HG02623 (cell line): ENCODE data around the gene CD81.
"Not testable (repeated sequence)": the region's sequence is repeated elsewhere in the genome, so short reads cannot be mapped to it uniquely, and the experiment has no call there.

Experiments
- ATAC-seq: cut with Tn5 transposase; IDR thresholded peaks from one replicate; pipeline ENCODE4 v1.9.1; 2021; ENCODE audit warnings: moderate library complexity; ENCODE audit not compliant: unreplicated experiment

Gene CD81

DNA sequence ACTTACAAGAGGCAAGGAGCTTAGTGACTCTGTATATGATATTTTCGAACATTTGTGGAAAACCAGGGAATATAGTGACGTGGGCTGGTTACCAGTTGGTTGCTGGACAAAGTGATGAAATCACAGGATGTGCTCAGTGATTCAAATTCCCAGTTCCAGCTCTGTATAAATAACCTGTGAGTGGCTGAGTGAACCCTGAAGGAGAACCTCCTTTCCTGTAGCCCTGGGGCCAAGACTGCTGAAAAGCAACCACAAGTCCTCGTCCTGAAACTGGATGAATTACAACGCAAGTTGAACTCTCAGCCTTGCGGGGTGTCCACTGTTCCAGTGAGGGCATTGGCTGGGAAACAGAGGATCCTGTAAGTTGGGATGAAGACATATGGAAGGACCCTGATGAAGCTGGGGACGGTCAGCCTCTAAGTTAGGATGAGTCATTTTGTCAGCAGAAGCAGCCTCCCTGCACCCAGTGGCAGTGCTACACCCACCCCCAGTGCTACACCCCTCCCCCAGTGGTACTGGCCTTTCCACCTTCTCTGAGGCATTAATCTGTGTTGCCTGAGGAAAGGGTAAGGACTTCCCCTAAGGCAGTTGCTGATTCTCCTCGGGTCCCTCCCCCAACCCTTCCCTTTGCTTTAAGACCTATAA is 22.0 kb upstream of the CD81 start:
- ATAC-seq: no peak

GRCh38 chr11:2357246-2357645 is 19.9 kb upstream of the CD81 start:
- ATAC-seq: no peak

- not testable (repeated sequence) for ATAC-seq
Measured at GRCh38 chr11:2357651-2358050, 19.5 kb upstream of the CD81 start.

- no peak for ATAC-seq
Measured at GRCh38 chr11:2358754-2359442, 18.2 kb upstream of the CD81 start.

GRCh38 chr11:2359557-2359956 is 17.6 kb upstream of the CD81 start:
- no peak for ATAC-seq

GRCh38 chr11:2360081-2360642 is 16.9 kb upstream of the CD81 start:
- ATAC-seq: no peak

- no peak for ATAC-seq
Measured at GRCh38 chr11:2361565-2361964, 15.5 kb upstream of the CD81 start.

- ATAC-seq: no peak
Measured at GRCh38 chr11:2362414-2362813, 14.7 kb upstream of the CD81 start.

DNA sequence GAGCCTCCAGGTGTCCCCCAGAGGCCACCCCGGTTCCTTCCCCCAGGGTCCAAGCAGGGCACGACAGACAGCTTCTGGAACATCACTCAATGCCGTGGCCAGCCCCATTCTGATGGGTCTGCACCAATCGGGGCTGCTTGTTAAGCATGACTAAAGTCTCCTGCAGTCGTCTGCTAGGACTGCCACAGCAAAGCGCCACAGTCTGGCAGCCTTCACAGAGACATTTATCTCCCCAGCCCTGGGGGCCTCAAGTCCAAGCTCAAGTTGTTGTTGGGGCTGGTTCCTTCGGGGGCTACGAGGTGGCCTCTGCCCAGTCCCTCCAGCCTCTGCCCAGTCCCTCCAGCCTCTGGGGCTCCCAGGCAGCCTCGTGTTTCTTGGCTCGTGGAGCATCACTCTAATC is 14.0 kb upstream of the CD81 start:
- ATAC-seq: no peak

GRCh38 chr11:2363577-2364370 is 13.3 kb upstream of the CD81 start:
- no peak for ATAC-seq

DNA sequence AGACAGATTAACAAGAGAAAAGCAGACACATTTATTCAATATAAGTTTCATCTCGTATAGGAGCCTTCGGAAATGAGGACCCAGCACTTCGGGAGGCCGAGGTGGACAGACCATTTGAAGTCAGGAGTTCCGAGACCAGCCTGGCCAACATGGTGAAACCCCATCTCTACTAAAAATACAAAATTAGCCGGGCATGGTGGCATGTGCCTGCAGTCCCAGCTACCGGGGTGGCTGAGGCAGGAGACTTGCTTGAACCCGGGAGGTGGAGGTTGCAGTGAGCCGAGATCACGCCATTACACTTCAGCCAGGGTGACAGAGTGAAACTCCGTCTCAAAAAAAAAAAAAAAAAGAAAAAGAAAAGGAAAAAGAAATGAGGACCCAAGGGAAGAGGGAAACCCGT is 12.7 kb upstream of the CD81 start:
- not testable (repeated sequence) for ATAC-seq

DNA sequence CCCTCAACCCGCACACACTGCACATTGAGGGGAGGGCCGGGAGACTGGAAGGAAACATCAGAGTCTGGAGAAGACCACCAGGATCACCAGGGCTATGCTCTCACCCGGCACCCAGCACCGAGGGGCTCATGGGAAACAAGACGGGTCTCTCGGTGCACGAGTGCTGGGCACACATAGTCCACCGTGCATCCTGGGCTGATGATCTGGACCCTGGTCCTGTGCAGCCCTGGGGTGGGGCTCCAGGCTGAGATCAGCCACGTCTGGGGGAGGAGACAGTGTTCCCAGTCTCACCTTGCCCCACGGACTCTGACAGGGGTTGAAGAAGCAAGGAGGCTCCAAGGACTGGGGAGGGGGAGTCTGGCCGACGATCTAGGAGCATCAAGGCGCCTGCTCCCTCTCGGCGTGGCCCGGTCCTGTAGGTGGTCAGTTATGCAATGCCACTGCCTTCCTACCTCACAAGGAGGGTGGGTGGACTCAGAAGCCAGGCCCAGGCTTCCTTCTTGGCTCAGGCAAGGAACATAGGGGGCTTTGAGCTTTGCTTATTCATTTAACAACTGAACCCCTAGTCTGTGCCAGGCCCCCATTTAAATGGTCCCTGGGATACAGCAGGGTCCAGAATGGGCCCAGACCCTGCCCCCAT is 11.4 kb upstream of the CD81 start:
- no peak for ATAC-seq

DNA sequence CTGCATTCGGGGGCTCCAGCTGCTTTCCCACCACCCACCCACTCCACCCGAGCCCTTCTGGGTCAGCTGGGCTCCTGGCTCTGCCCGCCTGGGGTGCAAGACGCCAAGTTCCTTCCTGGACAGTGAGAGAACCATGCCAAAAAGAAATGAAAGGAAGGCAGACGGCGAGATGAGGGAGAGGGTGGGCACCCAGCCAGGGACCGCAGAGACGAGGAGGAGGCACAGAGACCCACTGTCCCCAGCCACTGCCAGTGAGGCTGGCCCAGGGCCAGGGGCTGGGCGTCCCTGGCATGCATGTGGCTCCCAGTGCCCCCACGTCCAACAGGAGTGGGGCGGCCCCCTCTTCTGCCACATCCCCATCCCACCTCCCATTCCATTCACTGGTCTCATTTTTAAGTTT is 10.8 kb upstream of the CD81 start:
- no peak for ATAC-seq

DNA sequence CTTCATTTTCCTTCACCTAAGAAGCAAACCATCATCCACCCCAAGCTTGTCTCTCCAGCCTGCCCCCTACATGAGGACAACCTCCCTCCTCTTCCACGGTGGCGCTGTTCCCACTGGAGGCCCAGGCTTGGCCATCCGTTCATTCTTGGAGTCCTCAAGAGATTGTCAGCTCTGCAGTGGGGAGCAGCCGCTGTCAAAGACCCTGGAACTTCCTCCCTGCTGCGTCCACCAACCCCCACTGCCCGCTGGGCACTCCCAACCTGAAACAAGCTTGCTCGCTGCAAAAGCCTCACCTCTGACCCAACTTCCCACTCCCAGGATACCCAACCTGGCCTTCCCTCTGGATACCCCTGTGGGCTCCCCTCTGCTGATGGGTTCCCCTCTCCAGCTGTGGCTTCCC is 10.4 kb upstream of the CD81 start:
- ATAC-seq: no peak

DNA sequence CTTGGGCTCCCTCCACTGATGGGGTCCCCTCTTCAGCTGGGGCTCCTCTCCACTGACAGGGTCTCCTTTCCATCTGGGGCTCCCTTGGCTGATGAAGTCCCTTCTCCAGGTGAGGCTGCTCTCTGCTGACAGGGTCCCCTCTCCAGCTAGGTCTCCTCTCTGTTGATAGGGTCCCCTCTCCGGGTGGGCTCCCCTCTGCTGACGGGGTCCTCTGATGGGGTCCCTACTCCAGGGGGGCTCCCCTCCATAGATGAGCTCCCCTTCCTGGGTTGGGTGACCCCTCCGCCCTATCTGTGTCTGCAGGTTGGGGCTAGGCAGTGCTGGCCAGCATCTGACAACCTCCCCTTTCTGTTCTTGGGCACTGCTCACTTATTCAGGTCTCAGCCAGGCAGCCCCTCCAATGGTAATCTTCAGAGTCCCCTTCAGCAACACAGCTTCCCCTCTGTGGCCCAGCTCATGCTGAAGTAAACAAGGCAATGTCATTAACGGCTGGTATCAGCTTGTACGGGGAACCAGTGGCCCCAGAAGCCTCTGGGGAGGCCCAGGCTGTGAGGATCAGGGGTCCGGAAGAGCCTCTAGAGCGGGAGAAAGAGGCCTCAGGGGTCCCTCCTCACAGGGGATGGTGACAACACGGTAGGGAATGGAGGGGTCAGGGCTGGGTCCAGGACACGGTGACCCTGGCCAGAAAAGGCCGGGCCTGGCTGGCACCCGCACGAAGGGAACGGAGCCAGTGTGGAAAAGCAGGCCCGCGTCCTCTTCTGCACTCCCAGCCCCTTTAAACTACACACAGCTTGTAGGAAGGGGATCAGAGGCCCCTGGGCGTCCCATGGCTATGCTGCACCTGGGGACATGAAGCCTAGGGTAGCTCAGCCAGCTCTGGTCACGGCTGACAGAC is 9.6 kb upstream of the CD81 start:
- no peak for ATAC-seq

GRCh38 chr11:2368178-2368850 is 8.8 kb upstream of the CD81 start:
- no peak for ATAC-seq

DNA sequence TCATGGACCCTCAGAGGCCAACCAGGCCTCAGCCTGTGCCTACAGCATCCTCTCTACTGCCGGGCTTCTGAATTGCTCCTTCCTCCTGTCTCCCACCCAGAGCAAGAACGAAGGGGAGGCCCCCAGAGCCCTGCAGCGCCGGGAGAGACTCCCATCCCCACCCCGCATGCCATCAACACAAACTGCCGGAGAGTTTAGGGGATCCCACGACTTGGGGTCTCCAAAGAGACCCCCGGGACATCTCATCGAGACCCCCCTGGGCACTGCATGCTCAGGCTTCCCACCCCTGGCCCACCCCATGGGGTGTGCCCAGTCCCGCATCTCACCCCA is 8.3 kb upstream of the CD81 start:
- ATAC-seq: no peak

DNA sequence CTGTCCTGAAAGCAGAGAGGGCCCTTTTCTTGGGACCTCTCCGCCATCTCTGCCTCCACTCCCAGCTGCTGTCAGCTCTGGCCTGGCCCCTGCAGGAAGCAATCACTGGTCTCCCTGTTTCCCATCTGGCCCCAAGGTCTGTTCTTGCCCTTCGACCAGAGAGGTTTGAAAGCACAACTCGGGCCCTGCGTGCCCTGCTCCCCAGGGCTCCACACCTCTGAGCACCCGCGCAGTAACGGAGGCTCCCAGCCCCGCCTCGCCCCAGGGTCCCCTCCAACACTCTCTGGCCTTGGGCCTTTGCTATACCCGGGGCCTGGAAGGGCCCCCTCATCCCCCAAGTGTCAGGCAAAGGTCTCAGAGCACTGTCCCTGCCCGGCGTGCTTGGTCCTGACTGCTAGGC is 7.8 kb upstream of the CD81 start:
- ATAC-seq: no peak

DNA sequence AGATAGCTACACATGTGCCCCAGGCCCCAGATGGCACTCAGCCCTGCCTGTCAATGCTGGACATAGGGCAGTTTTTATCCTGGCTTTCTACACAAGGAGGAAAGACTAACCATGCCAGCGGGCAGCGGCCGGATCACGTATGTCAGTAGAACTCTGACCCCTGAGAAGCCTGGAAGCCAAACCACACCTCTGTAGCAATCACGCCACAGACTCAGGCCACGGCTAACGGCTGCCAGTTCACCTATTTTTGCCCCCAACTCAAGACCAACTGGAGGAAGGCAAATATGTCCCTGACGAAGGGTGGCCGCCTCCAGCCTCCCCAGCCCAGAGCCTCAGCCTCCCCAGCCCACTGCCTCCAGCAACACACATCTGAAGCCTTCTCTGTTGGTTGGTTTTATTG is 7.2 kb upstream of the CD81 start:
- ATAC-seq: no peak
